ENCODE data around the gene NLRC3. TPM values are rescaled to one million over a fixed set of nuclear protein-coding genes. Genes with fewer than 3 reads are reported as not detected.

The NLRC3 gene
- total and polyA plus RNA-seq, 12 donors: 0.26 to 2.5 (median 1.0) TPM

DNA sequence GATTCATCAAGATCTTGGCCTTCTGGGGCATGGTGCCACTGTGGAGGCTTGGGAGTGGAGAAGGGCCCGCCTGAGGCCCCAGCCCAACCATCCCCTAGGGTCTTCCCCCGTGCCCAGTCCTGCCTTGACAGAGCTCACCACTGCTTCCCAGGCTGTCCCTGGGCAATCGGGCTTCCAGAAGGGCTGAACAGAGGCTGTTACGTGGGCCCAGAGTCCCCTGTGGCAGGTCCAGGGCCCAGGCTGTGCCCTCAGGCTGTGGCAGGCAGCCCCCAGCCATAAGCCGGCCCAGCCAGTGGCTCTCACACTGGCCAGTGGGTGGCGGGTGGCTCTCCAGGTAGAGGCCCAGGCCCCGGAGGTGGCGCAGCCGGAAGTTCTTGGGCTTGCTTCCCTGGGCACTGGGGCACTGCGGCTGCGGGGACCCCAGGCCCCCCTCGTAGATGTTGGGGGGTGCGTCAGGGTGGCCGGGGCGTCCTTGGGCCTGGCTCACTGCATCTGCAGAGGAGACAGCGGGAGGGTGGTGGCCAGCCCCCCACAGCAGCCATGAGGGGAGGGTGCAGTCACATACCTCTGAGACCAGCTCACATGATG lies 82.7 kb downstream of the NLRC3 start:
- H3K9me3 ChIP-seq: no peaks in the 10 kb centered on the region
- DNase-seq (no peak), ATAC-seq (peak in 1 of 8 donors; percentile 4)
- intact Hi-C loops (cut with DNase I): loop anchor here in 3 of 10 donors (10.0 kb wide), 3 partner anchors 60 to 310 kb away; partner anchors contain the start of gene OR1F1 (in 1 of the 3)
- H3K27ac ChIP-seq: no peak overlapping the region
- H3K27me3 ChIP-seq: no peaks in the 10 kb centered on the region
- no peaks in the 10 kb centered on the region for H3K36me3 ChIP-seq
- 92 to 95% methylated on average over 13 to 16 of the region's 16 CpGs for WGBS, 2 donors
- peaks cover 0 to 18% (median 7%) of the 10 kb centered on the region in 9 donors for H3K4me1 ChIP-seq
- H3K4me3 ChIP-seq: no peak overlapping the region
- TF ChIP-seq, protein P1, sequence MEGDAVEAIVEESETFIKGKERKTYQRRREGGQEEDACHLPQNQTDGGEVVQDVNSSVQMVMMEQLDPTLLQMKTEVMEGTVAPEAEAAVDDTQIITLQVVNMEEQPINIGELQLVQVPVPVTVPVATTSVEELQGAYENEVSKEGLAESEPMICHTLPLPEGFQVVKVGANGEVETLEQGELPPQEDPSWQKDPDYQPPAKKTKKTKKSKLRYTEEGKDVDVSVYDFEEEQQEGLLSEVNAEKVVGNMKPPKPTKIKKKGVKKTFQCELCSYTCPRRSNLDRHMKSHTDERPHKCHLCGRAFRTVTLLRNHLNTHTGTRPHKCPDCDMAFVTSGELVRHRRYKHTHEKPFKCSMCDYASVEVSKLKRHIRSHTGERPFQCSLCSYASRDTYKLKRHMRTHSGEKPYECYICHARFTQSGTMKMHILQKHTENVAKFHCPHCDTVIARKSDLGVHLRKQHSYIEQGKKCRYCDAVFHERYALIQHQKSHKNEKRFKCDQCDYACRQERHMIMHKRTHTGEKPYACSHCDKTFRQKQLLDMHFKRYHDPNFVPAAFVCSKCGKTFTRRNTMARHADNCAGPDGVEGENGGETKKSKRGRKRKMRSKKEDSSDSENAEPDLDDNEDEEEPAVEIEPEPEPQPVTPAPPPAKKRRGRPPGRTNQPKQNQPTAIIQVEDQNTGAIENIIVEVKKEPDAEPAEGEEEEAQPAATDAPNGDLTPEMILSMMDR (IDR thresholded peaks at IDR 0.05): no peak

DNA sequence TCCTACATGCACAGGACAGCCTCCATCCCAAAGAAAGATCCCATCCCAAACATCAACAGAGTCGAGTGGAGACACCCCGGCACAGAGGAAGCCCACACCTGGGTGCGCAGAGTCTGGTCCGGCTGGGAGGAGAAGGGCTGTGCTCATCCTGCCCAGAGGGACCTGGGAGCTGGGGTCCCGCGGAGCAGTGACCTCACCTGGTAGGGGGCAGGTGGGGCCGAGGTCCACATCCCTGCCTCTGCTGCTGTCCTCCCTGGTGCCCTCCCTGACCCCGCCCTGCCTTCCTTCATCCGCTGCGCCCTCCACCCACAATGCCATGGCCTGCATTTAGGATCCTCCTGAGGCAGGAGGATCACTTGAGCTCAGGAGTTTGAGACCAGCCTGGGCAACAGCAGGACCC lies 84.8 kb downstream of the NLRC3 start:
- WGBS, 2 donors: 84 to 90% methylated on average over 10 of the region's 10 CpGs
- ATAC-seq (no peak), DNase-seq (no peak)
- H3K9me3 ChIP-seq: no peaks in the 10 kb centered on the region
- H3K4me3 ChIP-seq: no peak overlapping the region
- no peaks in the 10 kb centered on the region for H3K27me3 ChIP-seq
- no peak overlapping the region for H3K27ac ChIP-seq
- TF ChIP-seq, protein P1 (IDR thresholded peaks at IDR 0.05): no peak
- peaks cover 0 to 18% (median 7%) of the 10 kb centered on the region in 9 donors for H3K4me1 ChIP-seq
- intact Hi-C loops (cut with DNase I): loop anchor here in 3 of 10 donors (10.0 kb wide), 3 partner anchors 58 to 308 kb away; partner anchors contain the start of gene OR1F1 (in 1 of the 3)
- H3K36me3 ChIP-seq: peaks cover 0 to 10% (median 0%) of the 10 kb centered on the region in 9 donors

DNA sequence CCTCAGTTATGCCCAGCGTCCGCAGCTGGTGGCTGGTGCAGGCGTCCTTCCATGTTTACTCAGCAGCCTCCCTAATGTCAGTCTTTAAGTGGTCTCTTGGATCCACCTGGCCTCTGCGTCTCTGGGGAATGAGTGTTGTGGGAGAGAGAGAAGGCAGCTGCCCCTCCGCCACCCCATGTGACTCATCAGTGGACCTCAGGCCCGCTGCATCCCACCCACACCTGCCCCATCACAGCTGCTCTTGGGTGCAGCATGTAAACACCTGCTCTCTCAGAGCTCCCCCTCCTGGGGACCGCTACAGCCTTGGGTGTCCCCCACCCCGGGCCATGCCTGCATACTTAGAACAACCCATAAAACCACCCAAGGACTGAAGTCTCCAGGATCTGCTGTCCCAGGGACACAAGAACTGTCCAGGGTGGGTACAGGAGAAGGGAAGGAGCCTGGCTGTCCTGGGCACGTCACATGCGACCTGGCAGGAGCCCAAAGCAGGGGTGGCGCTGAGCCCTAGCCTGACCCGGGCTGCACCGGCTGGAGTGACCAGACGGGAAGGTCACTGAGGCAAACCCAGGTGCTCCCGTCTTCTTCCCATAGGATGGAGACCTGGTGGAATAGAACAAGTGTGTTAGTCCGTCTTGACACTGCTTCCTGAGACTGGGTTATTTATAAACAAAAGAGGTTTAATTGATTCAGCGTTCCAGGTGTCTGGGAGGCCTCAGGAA lies 86.1 kb downstream of the NLRC3 start:
- TF ChIP-seq, protein P1 (IDR thresholded peaks at IDR 0.05): peak in 2 of 9 donors; percentile 10 to 21
- WGBS, 2 donors: 48 to 54% methylated on average over 17 of the region's 17 CpGs
- Histone ChIP-seq H3K27me3 (no peaks in the 10 kb centered on the region), H3K27ac (no peak overlapping the region), H3K4me1 (peaks cover 0 to 24% (median 9%) of the 10 kb centered on the region in 9 donors), H3K4me3 (no peak overlapping the region), H3K9me3 (no peaks in the 10 kb centered on the region), H3K36me3 (peaks cover 0 to 22% (median 3%) of the 10 kb centered on the region in 9 donors)
- intact Hi-C loops (cut with DNase I): loop anchor here in 3 of 10 donors (10.0 kb wide), 3 partner anchors 56 to 306 kb away; partner anchors contain the start of gene OR1F1 (in 1 of the 3)
- DNase-seq (no peak), ATAC-seq (peak in 5 of 8 donors; percentile 4 to 25 (median 14))

Other genes starting within 250 kb of the NLRC3 start
- gene OR2C1, start 221.5 kb downstream of the NLRC3 start, total RNA-seq: under 1 TPM in 2 of 10 donors, not detected in 8; 0.15 to 0.22 TPM
- gene OR2C1, start 221.5 kb downstream of the NLRC3 start, polyA plus RNA-seq: under 1 TPM in 1 of 2 donors, not detected in 1; 0.01 TPM
- gene ZSCAN32, start 176.4 kb downstream of the NLRC3 start, total RNA-seq: 1 to 10 TPM; 5.0 to 9.0 (median 6.9) TPM
- 1 to 10 TPM; 6.1 to 7.0 TPM for gene ZSCAN32, start 176.4 kb downstream of the NLRC3 start, polyA plus RNA-seq
- 10 to 100 TPM in 4 of 10 donors, 1 to 10 TPM in 6; 7.0 to 14.4 (median 9.9) TPM for gene ZNF174, start 176.2 kb downstream of the NLRC3 start, total RNA-seq
- gene ZNF174, start 176.2 kb downstream of the NLRC3 start, polyA plus RNA-seq: 1 to 10 TPM; 6.5 to 6.7 TPM
- gene ZNF597, start 133.9 kb downstream of the NLRC3 start, total RNA-seq: 1 to 10 TPM; 1.1 to 2.4 (median 1.8) TPM
- under 1 TPM; 0.73 to 0.86 TPM for gene ZNF597, start 133.9 kb downstream of the NLRC3 start, polyA plus RNA-seq
- gene NAA60, start 133.7 kb downstream of the NLRC3 start, total RNA-seq: 10 to 100 TPM; 32.1 to 57.5 (median 37.7) TPM
- 10 to 100 TPM; 33.5 to 41.6 TPM for gene NAA60, start 133.7 kb downstream of the NLRC3 start, polyA plus RNA-seq
- not detected for gene C16orf90, start 81.9 kb downstream of the NLRC3 start, total RNA-seq
- gene C16orf90, start 81.9 kb downstream of the NLRC3 start, polyA plus RNA-seq: not detected
- 10 to 100 TPM; 12.4 to 28.2 (median 17.4) TPM for gene CLUAP1, start 76.4 kb downstream of the NLRC3 start, total RNA-seq
- gene CLUAP1, start 76.4 kb downstream of the NLRC3 start, polyA plus RNA-seq: 10 to 100 TPM in 1 of 2 donors, 1 to 10 TPM in 1; 5.0 to 14.3 TPM
- 1 to 10 TPM; 2.4 to 3.6 (median 2.9) TPM for gene SLX4, start 34.2 kb upstream of the NLRC3 start, total RNA-seq
- 1 to 10 TPM; 1.1 to 4.4 TPM for gene SLX4, start 34.2 kb upstream of the NLRC3 start, polyA plus RNA-seq
- gene DNASE1, start 77.3 kb upstream of the NLRC3 start, total RNA-seq: 10 to 100 TPM in 1 of 10 donors, 1 to 10 TPM in 9; 3.4 to 10.5 (median 7.4) TPM
- 10 to 100 TPM in 1 of 2 donors, 1 to 10 TPM in 1; 3.3 to 15.9 TPM for gene DNASE1, start 77.3 kb upstream of the NLRC3 start, polyA plus RNA-seq
- 100 to 1,000 TPM in 9 of 10 donors, 10 to 100 TPM in 1; 89.3 to 148 (median 128) TPM for gene TRAP1, start 140.1 kb upstream of the NLRC3 start, total RNA-seq
- 100 to 1,000 TPM in 1 of 2 donors, 10 to 100 TPM in 1; 57.3 to 108 TPM for gene TRAP1, start 140.1 kb upstream of the NLRC3 start, polyA plus RNA-seq

All from heart right ventricle (tissue), 16 donors.